AG09309 (cell line): ENCODE measurements around the gene ELN.

Experiments
- DNase-seq: peaks from one replicate; pipeline ENCODE4 v3.0.0-alpha.2; 2010; ENCODE audit warnings: low read depth
- H3K4me3 ChIP-seq: 2 replicates; pipeline ENCODE4 v1.5.1; 2011; ENCODE audit warnings: mild to moderate bottlenecking, low read depth, low read length, moderate library complexity; ENCODE audit not compliant: control insufficient read depth
- TF ChIP-seq, protein P1 (sequence below): IDR thresholded peaks from 2 replicates; pipeline ENCODE4 v1.5.1; 2011; ENCODE audit warnings: mild to moderate bottlenecking, low read depth, low read length, inconsistent platforms; ENCODE audit not compliant: insufficient read depth, control insufficient read depth; ENCODE audit errors: missing control alignments

The ELN gene

DNA sequence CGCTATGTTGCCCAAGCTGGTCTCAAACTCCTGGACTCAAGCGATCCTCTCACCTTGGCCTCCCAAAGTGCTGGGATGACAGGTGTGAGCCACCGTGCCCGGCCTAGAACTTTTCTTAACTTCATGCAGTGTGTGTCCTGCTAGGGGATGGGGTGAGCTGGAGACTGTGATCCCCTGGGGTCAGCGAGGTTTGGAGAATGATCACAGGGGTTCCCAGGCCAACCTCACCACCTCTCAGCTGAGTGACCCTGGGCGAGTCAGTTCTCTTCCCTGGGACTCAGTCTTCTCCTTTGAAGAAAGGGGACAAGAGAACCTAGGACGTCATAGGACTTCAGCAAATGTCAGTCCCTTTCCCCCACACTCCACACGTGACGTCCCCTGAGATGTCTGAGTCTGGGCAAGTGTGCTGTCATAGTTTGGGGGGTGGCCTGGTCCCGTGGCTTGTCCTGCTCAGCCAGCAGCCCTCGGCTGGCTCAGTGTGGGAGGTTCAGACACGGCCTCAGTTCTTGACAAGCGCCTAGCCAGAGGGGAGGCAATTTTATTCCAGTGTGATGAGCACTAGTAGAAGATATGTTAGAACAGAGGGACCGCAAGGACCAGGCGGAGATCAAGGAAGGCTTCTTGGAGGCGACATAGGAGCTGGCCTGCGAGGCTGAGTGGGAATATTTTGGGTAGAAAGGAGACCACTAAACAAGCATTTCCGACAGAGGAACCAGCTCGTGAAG is 43.3 kb upstream of the ELN start:
- H3K4me3 ChIP-seq = no peak overlapping the region
- TF ChIP-seq, protein P1, sequence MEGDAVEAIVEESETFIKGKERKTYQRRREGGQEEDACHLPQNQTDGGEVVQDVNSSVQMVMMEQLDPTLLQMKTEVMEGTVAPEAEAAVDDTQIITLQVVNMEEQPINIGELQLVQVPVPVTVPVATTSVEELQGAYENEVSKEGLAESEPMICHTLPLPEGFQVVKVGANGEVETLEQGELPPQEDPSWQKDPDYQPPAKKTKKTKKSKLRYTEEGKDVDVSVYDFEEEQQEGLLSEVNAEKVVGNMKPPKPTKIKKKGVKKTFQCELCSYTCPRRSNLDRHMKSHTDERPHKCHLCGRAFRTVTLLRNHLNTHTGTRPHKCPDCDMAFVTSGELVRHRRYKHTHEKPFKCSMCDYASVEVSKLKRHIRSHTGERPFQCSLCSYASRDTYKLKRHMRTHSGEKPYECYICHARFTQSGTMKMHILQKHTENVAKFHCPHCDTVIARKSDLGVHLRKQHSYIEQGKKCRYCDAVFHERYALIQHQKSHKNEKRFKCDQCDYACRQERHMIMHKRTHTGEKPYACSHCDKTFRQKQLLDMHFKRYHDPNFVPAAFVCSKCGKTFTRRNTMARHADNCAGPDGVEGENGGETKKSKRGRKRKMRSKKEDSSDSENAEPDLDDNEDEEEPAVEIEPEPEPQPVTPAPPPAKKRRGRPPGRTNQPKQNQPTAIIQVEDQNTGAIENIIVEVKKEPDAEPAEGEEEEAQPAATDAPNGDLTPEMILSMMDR = no peak
- DNase-seq = no peak

DNA sequence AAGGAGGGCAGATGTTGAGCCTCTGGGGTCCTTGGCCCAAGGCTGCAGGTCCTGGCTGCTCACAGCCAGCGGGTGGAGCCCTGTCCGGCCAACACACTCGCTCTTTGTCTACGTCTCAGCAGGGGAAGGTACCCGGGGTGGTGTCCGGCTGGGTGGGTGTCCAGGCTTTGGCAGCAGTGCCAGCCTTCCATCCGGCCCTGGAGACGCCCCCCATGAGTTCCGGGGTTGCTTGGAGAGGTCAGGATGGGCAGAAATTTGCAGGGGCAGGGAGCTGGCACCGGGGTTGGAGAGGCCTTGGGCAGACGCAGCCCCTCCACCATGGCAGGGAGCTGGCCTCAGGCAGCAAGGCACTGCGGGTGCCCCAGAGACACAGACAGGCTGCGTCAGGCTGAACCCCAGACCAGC is 42.2 kb upstream of the ELN start:
- TF ChIP-seq, protein P1 = no peak
- no peak for DNase-seq

DNA sequence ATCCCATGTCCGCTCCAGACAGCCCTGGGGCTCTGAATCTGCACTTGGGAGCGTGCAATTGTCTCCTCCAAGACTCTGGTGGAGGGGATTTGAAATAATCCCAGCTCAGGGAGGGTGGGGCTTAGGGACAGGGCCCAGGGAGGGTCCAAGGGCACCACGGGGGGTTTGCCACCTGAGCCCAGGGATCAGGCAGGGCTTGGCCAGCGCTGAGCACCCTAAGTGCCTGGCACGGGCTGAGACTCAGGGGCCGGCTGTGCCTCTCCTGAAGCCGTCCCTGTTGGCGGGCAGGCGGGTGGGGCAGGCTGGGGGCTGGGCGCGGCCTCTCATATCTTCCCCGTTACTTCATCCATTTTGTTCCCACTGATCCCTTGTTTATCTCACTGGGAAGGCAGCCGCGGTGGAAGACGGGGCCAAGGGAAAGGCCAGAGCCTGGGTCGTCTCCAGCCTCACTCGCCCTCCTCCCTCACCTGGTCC is 41.8 kb upstream of the ELN start:
- no peak overlapping the region for H3K4me3 ChIP-seq
- no peak for DNase-seq
- TF ChIP-seq, protein P1 = no peak

More for the DNA sequence above, 42.2 kb upstream of the ELN start:
- no peak overlapping the region for H3K4me3 ChIP-seq

DNA sequence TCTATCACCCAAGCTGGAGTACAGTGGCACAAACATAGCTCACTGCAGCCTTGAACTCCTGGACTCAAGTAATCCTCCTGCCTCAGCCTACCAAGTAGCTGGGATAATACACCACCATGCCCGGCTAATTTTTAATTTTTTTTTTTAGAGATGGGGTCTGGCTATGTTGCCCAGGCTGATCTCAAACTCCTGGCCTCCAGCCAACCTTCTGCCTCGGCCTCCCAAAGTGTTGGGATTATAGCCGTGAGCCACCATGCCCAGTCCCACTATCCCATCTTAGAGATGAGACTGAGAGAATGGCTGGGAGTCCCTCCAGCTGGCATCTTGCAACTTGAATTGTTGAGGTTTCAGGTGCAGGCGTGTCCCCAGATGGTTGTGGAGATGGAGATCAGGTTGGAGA is 40.7 kb upstream of the ELN start:
- DNase-seq = no peak
- TF ChIP-seq, protein P1 = no peak
- no peak overlapping the region for H3K4me3 ChIP-seq

DNA sequence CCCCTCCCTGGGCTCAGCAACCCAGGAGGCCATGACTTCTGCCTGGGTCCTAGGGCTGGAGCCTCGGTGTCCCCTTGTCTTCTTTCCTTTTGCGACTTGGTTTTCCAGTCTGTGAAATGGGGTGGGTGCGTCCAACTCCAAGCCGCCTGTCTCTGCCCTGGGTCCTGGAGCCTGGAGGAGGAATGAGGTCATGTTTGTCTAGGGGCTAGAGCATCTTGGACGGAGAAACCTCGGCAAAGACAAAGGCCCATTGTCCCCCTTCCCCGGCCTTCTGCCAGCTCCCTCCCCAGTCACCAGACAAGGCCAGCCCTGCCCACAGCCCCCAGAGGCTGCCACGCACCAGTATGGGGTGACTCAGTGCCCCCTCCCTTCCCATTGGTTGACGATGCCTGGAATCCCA is 39.8 kb upstream of the ELN start:
- no peak overlapping the region for H3K4me3 ChIP-seq
- TF ChIP-seq, protein P1 = no peak
- no peak for DNase-seq

DNA sequence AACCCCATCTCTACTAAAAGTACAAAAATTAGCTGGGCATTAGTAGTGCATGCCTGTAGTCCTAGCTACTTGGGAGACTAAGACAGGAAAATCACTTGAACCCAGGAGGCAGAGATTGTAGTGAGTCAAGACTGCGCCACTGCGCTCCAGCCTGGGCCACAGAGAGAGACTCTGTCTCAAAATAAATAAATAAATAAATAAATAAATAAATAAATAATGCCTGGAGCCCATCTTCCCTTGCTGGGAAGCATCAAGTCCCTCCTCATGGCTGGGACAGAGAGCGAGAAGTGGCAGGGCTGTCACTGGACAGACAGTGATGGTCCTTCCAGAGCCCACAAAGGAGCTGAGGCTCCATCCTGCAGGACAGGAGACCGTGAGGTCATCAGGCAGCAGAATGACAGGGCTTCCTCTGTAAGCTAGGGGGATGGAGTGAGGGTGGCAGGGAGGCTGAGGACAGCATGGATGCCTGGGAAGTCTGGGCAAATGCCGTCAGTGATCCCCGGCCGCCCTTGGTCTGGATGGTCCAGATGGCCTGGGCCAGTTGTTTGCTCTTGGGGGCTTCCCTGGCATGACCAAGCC is 36.4 kb upstream of the ELN start:
- DNase-seq = no peak
- TF ChIP-seq, protein P1 = no peak
- no peak overlapping the region for H3K4me3 ChIP-seq
